PFSK-1 (cell line): ENCODE data around the gene ST6GALNAC2.

Experiments
- FOXP2 ChIP-seq: optimal IDR thresholded peaks from 2 replicates; pipeline ENCODE3; 2011; ENCODE audit warnings: borderline replicate concordance, control low read depth, inconsistent platforms; ENCODE audit not compliant: insufficient read depth; ENCODE audit errors: extremely low read length, extremely low read depth
- POLR2AphosphoS5 ChIP-seq: IDR thresholded peaks from 2 replicates; pipeline ENCODE4 v1.6.1; 2012; ENCODE audit warnings: low read depth, mild to moderate bottlenecking, control low read depth, low read length, moderate library complexity
- SIN3A ChIP-seq: IDR thresholded peaks from 2 replicates; pipeline ENCODE4 v1.6.1; 2012; ENCODE audit warnings: mild to moderate bottlenecking, low read length, moderate library complexity, borderline replicate concordance; ENCODE audit not compliant: insufficient read depth
- TAF1 ChIP-seq: IDR thresholded peaks from 2 replicates; pipeline ENCODE4 v1.6.1; 2012; ENCODE audit warnings: low read length, control low read depth, borderline replicate concordance; ENCODE audit not compliant: insufficient read depth
- TF ChIP-seq, protein P1 (sequence below), 2 experiments: IDR thresholded peaks; 2 replicates each; pipeline versions ENCODE4 v1.6.1 to v1.8.0; 2011 to 2012; ENCODE audit warnings: low read depth in 2 of 2, low read length in 2 of 2, control low read depth in 1 of 2, inconsistent platforms in 1 of 2, mild to moderate bottlenecking in 1 of 2, moderate library complexity in 1 of 2; ENCODE audit not compliant: insufficient read depth in 1 of 2

DNA sequence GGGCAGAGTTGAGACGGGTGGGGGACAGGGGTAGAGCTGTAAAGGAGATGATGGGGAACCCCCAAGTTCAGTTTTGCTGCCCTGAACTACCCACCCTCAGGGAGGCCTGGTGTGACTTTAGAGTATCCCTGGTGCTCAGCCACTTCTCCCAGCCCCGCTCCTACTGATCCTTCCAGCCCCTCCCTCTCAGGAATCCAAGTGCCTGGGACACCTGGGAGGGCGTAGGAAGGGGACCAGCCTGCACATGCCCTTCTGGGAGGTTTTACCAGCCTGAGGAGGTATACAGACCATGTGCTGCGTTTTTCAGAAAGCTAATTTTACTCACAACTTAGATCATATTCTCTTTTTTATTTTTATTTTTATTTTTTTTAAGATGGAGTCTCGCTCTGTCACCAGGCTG is 4.1 kb downstream of the ST6GALNAC2 start:
- no peak for TF ChIP-seq POLR2AphosphoS5
- TF ChIP-seq, protein P1, sequence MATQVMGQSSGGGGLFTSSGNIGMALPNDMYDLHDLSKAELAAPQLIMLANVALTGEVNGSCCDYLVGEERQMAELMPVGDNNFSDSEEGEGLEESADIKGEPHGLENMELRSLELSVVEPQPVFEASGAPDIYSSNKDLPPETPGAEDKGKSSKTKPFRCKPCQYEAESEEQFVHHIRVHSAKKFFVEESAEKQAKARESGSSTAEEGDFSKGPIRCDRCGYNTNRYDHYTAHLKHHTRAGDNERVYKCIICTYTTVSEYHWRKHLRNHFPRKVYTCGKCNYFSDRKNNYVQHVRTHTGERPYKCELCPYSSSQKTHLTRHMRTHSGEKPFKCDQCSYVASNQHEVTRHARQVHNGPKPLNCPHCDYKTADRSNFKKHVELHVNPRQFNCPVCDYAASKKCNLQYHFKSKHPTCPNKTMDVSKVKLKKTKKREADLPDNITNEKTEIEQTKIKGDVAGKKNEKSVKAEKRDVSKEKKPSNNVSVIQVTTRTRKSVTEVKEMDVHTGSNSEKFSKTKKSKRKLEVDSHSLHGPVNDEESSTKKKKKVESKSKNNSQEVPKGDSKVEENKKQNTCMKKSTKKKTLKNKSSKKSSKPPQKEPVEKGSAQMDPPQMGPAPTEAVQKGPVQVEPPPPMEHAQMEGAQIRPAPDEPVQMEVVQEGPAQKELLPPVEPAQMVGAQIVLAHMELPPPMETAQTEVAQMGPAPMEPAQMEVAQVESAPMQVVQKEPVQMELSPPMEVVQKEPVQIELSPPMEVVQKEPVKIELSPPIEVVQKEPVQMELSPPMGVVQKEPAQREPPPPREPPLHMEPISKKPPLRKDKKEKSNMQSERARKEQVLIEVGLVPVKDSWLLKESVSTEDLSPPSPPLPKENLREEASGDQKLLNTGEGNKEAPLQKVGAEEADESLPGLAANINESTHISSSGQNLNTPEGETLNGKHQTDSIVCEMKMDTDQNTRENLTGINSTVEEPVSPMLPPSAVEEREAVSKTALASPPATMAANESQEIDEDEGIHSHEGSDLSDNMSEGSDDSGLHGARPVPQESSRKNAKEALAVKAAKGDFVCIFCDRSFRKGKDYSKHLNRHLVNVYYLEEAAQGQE (IDR thresholded peaks at IDR 0.05; ENCODE audit: insufficient read depth in 1 of 2, low read depth in 2 of 2, low read length in 2 of 2) = no peak
- TF ChIP-seq FOXP2 = no peak
- TF ChIP-seq SIN3A = no peak
- TF ChIP-seq TAF1 = no peak
